HepG2 (cell line): ENCODE results near the gene TPSB2. TPM values are rescaled to one million over a fixed set of nuclear protein-coding genes. Genes with fewer than 3 reads are reported as not detected.
A peak's percentile ranks its signal among the peaks of the same experiment; 100 is the strongest.
"Not testable (repeated sequence)": the region's sequence is repeated elsewhere in the genome, so short reads cannot be mapped to it uniquely, and the experiment has no call there.

Source experiments
- ATAC-seq: fragments of 200-7000 bp; cut with Tn5 transposase; 3 replicates; pipeline ENCODE4 v1.9.1; 2020; ENCODE audit warnings: mild to moderate bottlenecking, moderate library complexity
- BruUV-seq: library from RNA; stranded (reverse); fragments of 400-500 nt; replicated peaks from 2 replicates; lab custom pipeline; 2021; lab: Mats Ljungman, UMichigan
- CTCF ChIA-PET: fragments of 300-600 bp; formaldehyde crosslinking; extraction: SDS; loops from one replicate; lab custom pipeline; 2021; ENCODE audit warnings: low total read pairs, inconsistent platforms, low intra/inter-chr PET ratio; lab: Yijun Ruan, JAX
- POLR2A ChIA-PET: fragments of 350-600 bp; sonication (Branson Sonifier 250); formaldehyde crosslinking; loops from one replicate; lab custom pipeline; 2020; ENCODE audit warnings: antibody characterized with exemption, inconsistent platforms; lab: Yijun Ruan, JAX
- DNase-seq: peaks from one replicate; pipeline ENCODE4 v3.0.0-alpha.2; 2015; ENCODE audit warnings: low spot score
- FAIRE-seq: peaks from 3 replicates; lab custom pipeline; 2011; peaks lifted over from hg19 to GRCh38; lab: Jason Lieb, UNC
- H2AFZ ChIP-seq: one replicate; pipeline ENCODE4 v1.6.1; 2011; ENCODE audit warnings: low read length, inconsistent platforms
- H3K27ac ChIP-seq: fragments of 300-600 bp; 3 replicates; pipeline ENCODE4 v1.8.0; 2011; ENCODE audit warnings: mixed run types, mild to moderate bottlenecking, mixed read lengths, low read length, inconsistent platforms; ENCODE audit not compliant: insufficient read depth; ENCODE audit errors: extremely low read length
- H3K27me3 ChIP-seq, 2 experiments: fragments of 200-600 bp in 1 of 2; 2 replicates in 1 of 2; 3 replicates in 1 of 2; pipeline versions ENCODE4 v1.6.0 to v1.8.0; 2011; ENCODE audit warnings: low read length in 2 of 2, mild to moderate bottlenecking in 2 of 2, moderate library complexity in 2 of 2, inconsistent platforms in 1 of 2; ENCODE audit not compliant: insufficient read depth in 2 of 2, control insufficient read depth in 1 of 2
- H3K36me3 ChIP-seq, 2 experiments: fragments of 200-600 bp in 1 of 2; replicated peaks in 1 of 2; 2 replicates in 1 of 2; 3 replicates in 1 of 2; pipeline versions ENCODE4 v1.5.1 to v1.8.0; 2011; ENCODE audit warnings: low read length in 2 of 2, inconsistent platforms in 1 of 2; ENCODE audit not compliant: insufficient read depth in 2 of 2, control insufficient read depth in 1 of 2
- H3K4me1 ChIP-seq: 2 replicates; pipeline ENCODE4 v1.5.1; 2012; ENCODE audit warnings: low read length, inconsistent platforms; ENCODE audit not compliant: insufficient read depth
- H3K4me2 ChIP-seq: 2 replicates; pipeline ENCODE4 v1.6.0; 2011; ENCODE audit warnings: low read depth, low read length, inconsistent platforms
- H3K4me3 ChIP-seq, 3 experiments: fragments of 200-600 bp in 1 of 3; sonication (generic), shearing (Covaris generic) in 1 of 3; replicated peaks in 1 of 3; 2 replicates each; pipeline ENCODE4 v1.5.1; 2011 to 2016; ENCODE audit warnings: low read length in 3 of 3, inconsistent platforms in 2 of 3, low read depth in 2 of 3, mild to moderate bottlenecking in 2 of 3, control low read depth in 1 of 3, mixed read lengths in 1 of 3; ENCODE audit not compliant: insufficient read depth in 1 of 3
- H3K79me2 ChIP-seq: one replicate; pipeline ENCODE4 v1.6.1; 2011; ENCODE audit warnings: low read length, inconsistent platforms; ENCODE audit not compliant: insufficient read depth
- H3K9ac ChIP-seq: 2 replicates; pipeline ENCODE4 v1.6.0; 2011; ENCODE audit warnings: mild to moderate bottlenecking, low read depth, low read length, inconsistent platforms; ENCODE audit not compliant: insufficient read depth
- H3K9me3 ChIP-seq: 2 replicates; pipeline ENCODE4 v1.5.1; 2012; ENCODE audit warnings: mild to moderate bottlenecking, low read length
- H4K20me1 ChIP-seq: 2 replicates; pipeline ENCODE4 v1.6.0; 2011; ENCODE audit warnings: inconsistent platforms, mild to moderate bottlenecking, low read length, moderate library complexity; ENCODE audit not compliant: insufficient read depth
- KMT2A ChIP-seq: sonication (generic); formaldehyde crosslinking; IDR thresholded peaks from 2 replicates; pipeline ENCODE4 v1.4.0; 2020; ENCODE audit warnings: missing genetic modification reagents
- NCOA2 ChIP-seq: sonication (generic); formaldehyde crosslinking; IDR thresholded peaks from 2 replicates; pipeline ENCODE4 v1.8.0; 2022; ENCODE audit warnings: inconsistent platforms
- SMYD3 ChIP-seq: sonication (generic); formaldehyde crosslinking; IDR thresholded peaks from 2 replicates; pipeline ENCODE4 v1.8.1; 2023; ENCODE audit warnings: mild to moderate bottlenecking, missing genetic modification reagents
- ZFX ChIP-seq: sonication (generic); formaldehyde crosslinking; IDR thresholded peaks from 2 replicates; pipeline ENCODE4 v1.4.0; 2020; ENCODE audit warnings: mild to moderate bottlenecking, low read depth, missing genetic modification reagents, moderate library complexity
- ZNF468 ChIP-seq: sonication (generic); formaldehyde crosslinking; IDR thresholded peaks from 2 replicates; pipeline ENCODE4 v1.8.0; 2022; ENCODE audit warnings: mild to moderate bottlenecking, moderate library complexity, missing genetic modification reagents
- ZNF557 ChIP-seq: sonication (generic); formaldehyde crosslinking; IDR thresholded peaks from 2 replicates; pipeline ENCODE4 v1.4.0; 2020; ENCODE audit warnings: missing genetic modification reagents
- ZNF781 ChIP-seq: sonication (generic); formaldehyde crosslinking; IDR thresholded peaks from 2 replicates; pipeline ENCODE4 v1.5.1; 2020; ENCODE audit warnings: borderline replicate concordance, mild to moderate bottlenecking, missing genetic modification reagents; ENCODE audit errors: not compliant biosample characterization
- WGBS: methylation state at CpG from one replicate; pipeline ENCODE4 v1.1.6; 2017; ENCODE audit warnings: low lambda C conversion rate; 5-methylcytosine and 5-hydroxymethylcytosine counted together
- in situ Hi-C: cut with HindIII; loops from 2 replicates; pipeline ENCODE4 v1.10.0; 2017; ENCODE audit warnings: low pct_unique_long_range_greater_than_20kb; ENCODE audit not compliant: extremely low pct_ligation_motif_present
- intact Hi-C: fragments of 100-400 bp; cut with micrococcal nuclease; formaldehyde crosslinking; loops from one replicate; pipeline ENCODE4 v1.10.0; 2022; ENCODE audit not compliant: unreplicated experiment
- polyA plus RNA-seq, 8 experiments: library from polyadenylated mRNA; depleted of rRNA in 3 of 8; stranded (reverse) in 7 of 8; unstranded in 1 of 8; fragments of >200 nt; fragmentation: Illumina TruSeq in 4 of 8; extraction: Trizol in 4 of 8; gene quantifications; 2 replicates each; pipeline versions ENCODE4 v1.2.1 to v1.2.3, GENCODE V29; 2011 to 2016; ENCODE audit warnings: low read depth in 4 of 8, missing spikeins in 1 of 8, mixed read lengths in 1 of 8; ENCODE audit not compliant: insufficient read depth in 1 of 8
- total RNA-seq, 5 experiments: library from RNA; depleted of rRNA; stranded (reverse); fragments of >200 nt; fragmentation: Illumina TruSeq; extraction: Trizol; gene quantifications; 2 replicates each; pipeline ENCODE4 v1.2.3, GENCODE V29; 2016; ENCODE audit warnings: low read depth in 1 of 5
- TF ChIP-seq, protein P1 (sequence below): sonication (generic); formaldehyde crosslinking; IDR thresholded peaks from 2 replicates; pipeline ENCODE4 v1.5.0; 2020; ENCODE audit warnings: mild to moderate bottlenecking, missing genetic modification reagents

The TPSB2 gene
- total and polyA plus RNA-seq, 2 of the 13 experiments (the other 11 are each of a cell fraction or from before 2014, with no cell fraction given): not detected

DNA sequence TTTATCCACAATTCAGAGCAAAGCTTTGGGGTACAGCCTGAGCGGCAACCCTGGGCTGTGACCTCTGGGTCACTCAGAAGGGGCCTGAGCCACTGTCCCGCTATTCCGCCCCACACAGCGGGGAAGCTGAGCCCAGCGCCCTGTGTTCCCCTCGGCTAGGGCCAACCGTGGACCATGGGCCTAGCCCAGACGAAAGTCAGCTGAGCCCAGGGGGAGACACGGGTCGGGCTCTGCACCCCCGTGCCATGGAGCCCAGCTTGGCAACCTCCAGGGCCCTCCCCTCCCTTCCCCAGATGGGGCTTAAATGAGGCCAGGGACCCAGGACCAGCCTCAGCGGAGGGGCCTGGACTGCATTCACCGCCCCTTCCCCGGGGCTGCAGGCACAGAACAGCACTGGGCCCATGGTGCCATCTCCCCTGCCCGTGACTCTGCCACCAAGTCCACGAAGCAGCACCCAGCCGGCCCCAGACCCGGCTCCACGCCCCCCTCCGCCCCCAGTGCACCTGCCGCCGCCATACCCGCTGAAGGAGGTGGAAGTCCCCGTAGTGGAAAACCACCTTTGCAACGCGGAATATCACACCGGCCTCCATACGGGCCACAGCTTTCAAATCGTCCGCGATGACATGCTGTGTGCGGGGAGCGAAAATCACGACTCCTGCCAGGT is 27.7 kb upstream of the TPSB2 start (continued):
- TF ChIP-seq SMYD3 (CRISPR knock-in tag) (no peak), KMT2A (CRISPR knock-in tag) (no peak), NCOA2 (no peak), ZNF468 (CRISPR knock-in tag) (no peak)
- TF ChIP-seq, all 625 proteins: peak for 0

DNA sequence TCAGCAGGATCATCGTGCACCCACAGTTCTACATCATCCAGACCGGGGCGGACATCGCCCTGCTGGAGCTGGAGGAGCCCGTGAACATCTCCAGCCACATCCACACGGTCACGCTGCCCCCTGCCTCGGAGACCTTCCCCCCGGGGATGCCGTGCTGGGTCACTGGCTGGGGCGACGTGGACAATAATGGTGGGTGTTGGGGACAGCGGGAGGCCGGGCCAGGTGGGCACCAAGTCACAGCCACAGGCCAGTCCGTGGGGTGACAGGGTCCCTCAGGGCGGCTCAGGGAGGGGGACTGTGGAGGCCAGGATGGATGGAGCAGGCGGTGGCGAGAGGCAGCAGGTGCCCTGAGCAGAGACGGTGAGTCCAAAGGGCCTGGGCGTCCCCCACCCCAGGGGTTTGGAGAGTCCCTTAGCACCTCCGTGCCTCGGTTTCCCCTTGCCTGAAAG is 26.9 kb upstream of the TPSB2 start:
- Histone ChIP-seq H3K4me1 (no peaks in the 10 kb centered on the region), H4K20me1 (no peaks in the 10 kb centered on the region), H3K27me3 (peaks cover 13 to 49% of the 10 kb centered on the region in 2 experiments; a peak in 4 of 5 replicates), H3K9ac (no peak overlapping the region), H3K4me3 (no peak overlapping the region), H2AFZ (no peak overlapping the region), H3K79me2 (no peaks in the 10 kb centered on the region), H3K27ac (no peak overlapping the region), H3K9me3 (no peaks in the 10 kb centered on the region), H3K4me2 (no peak overlapping the region), H3K36me3 (no peaks in the 10 kb centered on the region)
- FAIRE-seq (no peak), DNase-seq (no peak), ATAC-seq (peak; percentile 7; the same call in 2 of the 3 replicates)
- POLR2A ChIA-PET: no interaction called here
- intact Hi-C loops (no loop called here), in situ Hi-C loops (no loop called here)
- CTCF ChIA-PET: no interaction called here
- TF ChIP-seq ZFX (no peak), ZNF781 (CRISPR knock-in tag) (no peak), ZNF557 (CRISPR knock-in tag) (no peak)
- TF ChIP-seq, protein P1, sequence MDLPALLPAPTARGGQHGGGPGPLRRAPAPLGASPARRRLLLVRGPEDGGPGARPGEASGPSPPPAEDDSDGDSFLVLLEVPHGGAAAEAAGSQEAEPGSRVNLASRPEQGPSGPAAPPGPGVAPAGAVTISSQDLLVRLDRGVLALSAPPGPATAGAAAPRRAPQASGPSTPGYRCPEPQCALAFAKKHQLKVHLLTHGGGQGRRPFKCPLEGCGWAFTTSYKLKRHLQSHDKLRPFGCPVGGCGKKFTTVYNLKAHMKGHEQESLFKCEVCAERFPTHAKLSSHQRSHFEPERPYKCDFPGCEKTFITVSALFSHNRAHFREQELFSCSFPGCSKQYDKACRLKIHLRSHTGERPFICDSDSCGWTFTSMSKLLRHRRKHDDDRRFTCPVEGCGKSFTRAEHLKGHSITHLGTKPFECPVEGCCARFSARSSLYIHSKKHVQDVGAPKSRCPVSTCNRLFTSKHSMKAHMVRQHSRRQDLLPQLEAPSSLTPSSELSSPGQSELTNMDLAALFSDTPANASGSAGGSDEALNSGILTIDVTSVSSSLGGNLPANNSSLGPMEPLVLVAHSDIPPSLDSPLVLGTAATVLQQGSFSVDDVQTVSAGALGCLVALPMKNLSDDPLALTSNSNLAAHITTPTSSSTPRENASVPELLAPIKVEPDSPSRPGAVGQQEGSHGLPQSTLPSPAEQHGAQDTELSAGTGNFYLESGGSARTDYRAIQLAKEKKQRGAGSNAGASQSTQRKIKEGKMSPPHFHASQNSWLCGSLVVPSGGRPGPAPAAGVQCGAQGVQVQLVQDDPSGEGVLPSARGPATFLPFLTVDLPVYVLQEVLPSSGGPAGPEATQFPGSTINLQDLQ (CRISPR knock-in tag): no peak
- BruUV-seq: no TSS peak
- 10% methylated on average over 15 of the region's 22 CpGs for WGBS

DNA sequence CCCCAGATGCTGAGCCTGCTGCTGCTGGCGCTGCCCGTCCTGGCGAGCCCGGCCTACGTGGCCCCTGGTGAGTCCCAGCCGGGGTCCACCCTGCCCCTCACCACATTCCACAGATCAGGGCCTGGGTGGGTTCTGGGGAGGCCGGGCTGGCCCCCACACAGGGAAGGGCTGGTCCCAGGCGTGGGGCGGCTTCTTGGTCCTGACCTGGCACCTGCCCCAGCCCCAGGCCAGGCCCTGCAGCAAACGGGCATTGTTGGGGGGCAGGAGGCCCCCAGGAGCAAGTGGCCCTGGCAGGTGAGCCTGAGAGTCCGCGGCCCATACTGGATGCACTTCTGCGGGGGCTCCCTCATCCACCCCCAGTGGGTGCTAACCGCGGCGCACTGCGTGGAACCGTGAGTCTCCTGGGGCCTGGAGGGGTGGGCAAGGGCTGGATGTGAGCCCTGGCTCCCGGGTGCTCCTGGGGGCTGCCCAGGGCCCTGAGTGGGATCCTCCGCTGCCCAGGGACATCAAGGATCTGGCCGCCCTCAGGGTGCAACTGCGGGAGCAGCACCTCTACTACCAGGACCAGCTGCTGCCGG is 26.4 kb upstream of the TPSB2 start:
- intact Hi-C loops, H3K4me3 ChIP-seq, H3K36me3 ChIP-seq, H3K79me2 ChIP-seq, FAIRE-seq, H4K20me1 ChIP-seq, H3K27ac ChIP-seq, H2AFZ ChIP-seq, POLR2A ChIA-PET, ATAC-seq, H3K4me2 ChIP-seq, H3K4me1 ChIP-seq, in situ Hi-C loops, H3K9ac ChIP-seq, H3K9me3 ChIP-seq, DNase-seq, CTCF ChIA-PET, BruUV-seq: not testable (repeated sequence)
- WGBS: 20% methylated on average over 6 of the region's 23 CpGs
- H3K27me3 ChIP-seq: peaks cover 13 to 44% of the 10 kb centered on the region in 2 experiments; a peak in 4 of 5 replicates
